ENCODE measurements around the gene ATXN2L. TPM values are rescaled to one million over a fixed set of nuclear protein-coding genes. Genes with fewer than 3 reads are reported as not detected.

Gene ATXN2L
- total RNA-seq, 1 donor from 2014 or later, result 208 TPM

- H3K27me3 Mint-ChIP-seq, result peaks cover 8% of the 10 kb centered on the region
- DNase-seq (ENCODE audit: extremely low spot score, unreplicated experiment), result no peak
- H3K36me3 Mint-ChIP-seq, result no peaks in the 10 kb centered on the region
- TF ChIP-seq CTCF (conservative IDR thresholded peaks at IDR 0.05), result peak; percentile 21
- peaks cover 13% of the 10 kb centered on the region for H3K4me1 Mint-ChIP-seq (ENCODE audit: unreplicated experiment)
- H3K4me3 Mint-ChIP-seq, result no peak overlapping the region
- H3K9me3 Mint-ChIP-seq, result no peaks in the 10 kb centered on the region
- H3K27ac Mint-ChIP-seq, result no peak overlapping the region
Observed at GRCh38 chr16:28876973-28877654, 54.3 kb downstream of the ATXN2L start.

DNA sequence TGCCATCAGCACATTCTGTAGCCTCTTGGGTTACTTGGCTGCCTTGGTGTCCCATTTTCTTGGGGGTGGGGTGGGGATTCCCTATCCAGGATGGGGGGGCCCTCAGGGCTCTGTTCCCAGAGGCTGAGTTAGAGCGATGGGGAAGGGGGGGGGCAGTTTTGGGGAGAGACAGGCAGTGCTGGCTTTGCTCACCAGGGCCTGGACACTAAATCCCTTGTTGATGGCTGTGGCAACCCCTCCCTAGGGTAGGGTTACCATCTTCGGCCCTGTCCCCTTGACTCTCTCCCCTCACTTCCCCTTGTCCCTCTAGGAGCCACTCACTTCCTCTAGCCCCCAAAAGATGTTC lies 54.8 kb downstream of the ATXN2L start:
- Mint-ChIP-seq H3K4me1 (ENCODE audit: unreplicated experiment) (peaks cover 13% of the 10 kb centered on the region), H3K36me3 (no peaks in the 10 kb centered on the region), H3K4me3 (peak overlapping the region; percentile 65), H3K27ac (no peak overlapping the region), H3K9me3 (no peaks in the 10 kb centered on the region), H3K27me3 (peaks cover 8% of the 10 kb centered on the region)
- DNase-seq (ENCODE audit: extremely low spot score, unreplicated experiment), result no peak
- TF ChIP-seq CTCF (conservative IDR thresholded peaks at IDR 0.05), result no peak

GRCh38 chr16:28878083-28878926 lies 55.5 kb downstream of the ATXN2L start, which contains the start of gene ATP2A1:
Gene ATP2A1, plus strand, starts transcription at chr16:28878488. Its CDS starts 184 bp downstream, at chr16:28878672.
- peak within 1 kb of the TSS; percentile 67 for H3K27ac Mint-ChIP-seq

GRCh38 chr16:28879261-28879840 lies 56.6 kb downstream of the ATXN2L start:
- Mint-ChIP-seq H3K9me3 (no peaks in the 10 kb centered on the region), H3K4me3 (peak overlapping the region; percentile 90), H3K27me3 (peaks cover 8% of the 10 kb centered on the region), H3K36me3 (no peaks in the 10 kb centered on the region), H3K4me1 (ENCODE audit: unreplicated experiment) (peaks cover 23% of the 10 kb centered on the region), H3K27ac (peak overlapping the region; percentile 67)
- DNase-seq (ENCODE audit: extremely low spot score, unreplicated experiment), result no peak
- TF ChIP-seq CTCF (conservative IDR thresholded peaks at IDR 0.05), result no peak

More at GRCh38 chr16:28878083-28878926, 55.5 kb downstream of the ATXN2L start, which contains the start of gene ATP2A1:
- TF ChIP-seq CTCF (conservative IDR thresholded peaks at IDR 0.05), result no peak
- peak within 1 kb of the TSS; percentile 90 for H3K4me3 Mint-ChIP-seq
- no peaks in the 10 kb centered on the region for H3K36me3 Mint-ChIP-seq
- peaks cover 8% of the 10 kb centered on the region for H3K27me3 Mint-ChIP-seq
- no peak for DNase-seq (ENCODE audit: extremely low spot score, unreplicated experiment)
- H3K9me3 Mint-ChIP-seq, result no peaks in the 10 kb centered on the region
- peaks cover 14% of the 10 kb centered on the region for H3K4me1 Mint-ChIP-seq (ENCODE audit: unreplicated experiment)

- H3K27me3 Mint-ChIP-seq, result peaks cover 8% of the 10 kb centered on the region
- H3K27ac Mint-ChIP-seq, result no peak overlapping the region
- TF ChIP-seq CTCF (conservative IDR thresholded peaks at IDR 0.05), result peak; percentile 56
- H3K4me3 Mint-ChIP-seq, result peak overlapping the region; percentile 90
- no peaks in the 10 kb centered on the region for H3K9me3 Mint-ChIP-seq
- DNase-seq (ENCODE audit: extremely low spot score, unreplicated experiment), result peak; percentile 89
- no peaks in the 10 kb centered on the region for H3K36me3 Mint-ChIP-seq
- H3K4me1 Mint-ChIP-seq (ENCODE audit: unreplicated experiment), result peaks cover 23% of the 10 kb centered on the region
Observed at GRCh38 chr16:28879841-28880588, 57.2 kb downstream of the ATXN2L start.

Data from type B pancreatic cell (in vitro differentiated cells).